NCI-H524 treated with DMSO at 0.1 percent for 48 hours (cell line): ENCODE results near the gene KIAA0232.

Source experiments
- DNase-seq: peaks from one replicate; lab custom pipeline; 2025; lab: John Stamatoyannopoulos, UW

The KIAA0232 gene

GRCh38 chr4:6851431-6851830 is 68.9 kb downstream of the KIAA0232 start:
- DNase-seq: no peak

- no peak for DNase-seq
Observed at GRCh38 chr4:6851962-6852361, 69.4 kb downstream of the KIAA0232 start.

- peak; percentile 53 for DNase-seq
Observed at GRCh38 chr4:6852582-6852981, 70.1 kb downstream of the KIAA0232 start.

- no peak for DNase-seq
Observed at GRCh38 chr4:6854098-6854744, 71.7 kb downstream of the KIAA0232 start.

- DNase-seq: no peak
Observed at GRCh38 chr4:6855692-6856297, 73.3 kb downstream of the KIAA0232 start.

- no peak for DNase-seq
Observed at GRCh38 chr4:6856391-6856790, 73.9 kb downstream of the KIAA0232 start.

- no peak for DNase-seq
Observed at GRCh38 chr4:6857009-6857882, 74.7 kb downstream of the KIAA0232 start.

GRCh38 chr4:6858997-6859396 is 76.5 kb downstream of the KIAA0232 start:
- DNase-seq: no peak

GRCh38 chr4:6859543-6859942 is 77.0 kb downstream of the KIAA0232 start:
- no peak for DNase-seq

GRCh38 chr4:6868386-6868785 is 85.9 kb downstream of the KIAA0232 start:
- DNase-seq: no peak

- no peak for DNase-seq
Observed at GRCh38 chr4:6869944-6870343, 87.4 kb downstream of the KIAA0232 start.

GRCh38 chr4:6873291-6873690 is 90.8 kb downstream of the KIAA0232 start:
- DNase-seq: peak; percentile 7

GRCh38 chr4:6873792-6874461 is 91.4 kb downstream of the KIAA0232 start:
- no peak for DNase-seq

- DNase-seq: no peak
Observed at GRCh38 chr4:6874981-6875380, 92.5 kb downstream of the KIAA0232 start.

- no peak for DNase-seq
Observed at GRCh38 chr4:6875431-6875831, 92.9 kb downstream of the KIAA0232 start.

GRCh38 chr4:6876440-6876839 is 93.9 kb downstream of the KIAA0232 start:
- no peak for DNase-seq

- DNase-seq: no peak
Observed at GRCh38 chr4:6877067-6877466, 94.5 kb downstream of the KIAA0232 start.

GRCh38 chr4:6878451-6879059 is 96.0 kb downstream of the KIAA0232 start:
- no peak for DNase-seq

- DNase-seq: no peak
Observed at GRCh38 chr4:6880691-6881090, 98.2 kb downstream of the KIAA0232 start.

- DNase-seq: no peak
Observed at GRCh38 chr4:6881908-6882307, 99.4 kb downstream of the KIAA0232 start.

GRCh38 chr4:6884341-6884870 is 101.9 kb downstream of the KIAA0232 start:
- DNase-seq: no peak
